Caco-2 (cell line): ENCODE results near the gene SPATA31D1. TPM values are rescaled to one million over a fixed set of nuclear protein-coding genes. Genes with fewer than 3 reads are reported as not detected.

Source experiments
- BruUV-seq: library from RNA; stranded (reverse); fragments of 400-500 nt; replicated peaks from 2 replicates; lab custom pipeline; 2021; lab: Mats Ljungman, UMichigan
- CTCF ChIA-PET: fragments of 300-600 bp; sonication (Branson Sonifier 250); formaldehyde crosslinking; loops from one replicate; lab custom pipeline; 2022; ENCODE audit warnings: antibody characterized with exemption; lab: Charles Lee
- POLR2A ChIA-PET: fragments of 300-600 bp; sonication (Branson Sonifier 250); formaldehyde crosslinking; loops from one replicate; lab custom pipeline; 2022; ENCODE audit warnings: antibody characterized with exemption; lab: Charles Lee
- DNase-seq, 2 experiments: peaks; one replicate each; pipeline versions ENCODE4 v3.0.0 to v3.0.0-alpha.2; 2020 to 2022
- H3K27me3 ChIP-seq: replicated peaks from 2 replicates; pipeline ENCODE4 v1.6.0; 2011; ENCODE audit warnings: low read length; ENCODE audit not compliant: control insufficient read depth, insufficient read depth
- H3K36me3 ChIP-seq: 2 replicates; pipeline ENCODE4 v1.5.1; 2011; ENCODE audit warnings: low read length; ENCODE audit not compliant: control insufficient read depth, insufficient read depth
- H3K4me1 ChIP-seq: fragments of 250-450 bp; sonication (Bioruptor Pico); 2 replicates; pipeline ENCODE4 v1.5.1; 2020; ENCODE audit warnings: mild to moderate bottlenecking
- H3K4me3 ChIP-seq: 2 replicates; pipeline ENCODE4 v1.5.1; 2011; ENCODE audit warnings: low read depth, mild to moderate bottlenecking, control low read depth, low read length
- H3K9me3 ChIP-seq: fragments of 250-450 bp; sonication (Bioruptor Pico); 2 replicates; pipeline ENCODE4 v1.5.1; 2020; ENCODE audit warnings: mild to moderate bottlenecking, moderate library complexity
- H3K27ac Mint-ChIP-seq: one replicate; pipeline ENCODE4 v1.8.0; 2022; ENCODE audit warnings: mixed read lengths; ENCODE audit not compliant: unreplicated experiment
- H3K27me3 Mint-ChIP-seq: one replicate; pipeline ENCODE4 v1.8.0; 2022; ENCODE audit warnings: mixed read lengths; ENCODE audit not compliant: insufficient read depth, unreplicated experiment
- H3K36me3 Mint-ChIP-seq: one replicate; pipeline ENCODE4 v1.8.0; 2022; ENCODE audit warnings: mild to moderate bottlenecking, mixed read lengths; ENCODE audit not compliant: insufficient read depth, unreplicated experiment
- H3K4me1 Mint-ChIP-seq: one replicate; pipeline ENCODE4 v1.8.0; 2022; ENCODE audit warnings: low read depth, mixed read lengths; ENCODE audit not compliant: unreplicated experiment
- H3K4me3 Mint-ChIP-seq: one replicate; pipeline ENCODE4 v1.8.0; 2022; ENCODE audit warnings: mild to moderate bottlenecking, moderate library complexity, mixed read lengths; ENCODE audit not compliant: unreplicated experiment
- H3K9me3 Mint-ChIP-seq: one replicate; pipeline ENCODE4 v1.8.0; 2022; ENCODE audit warnings: mixed read lengths; ENCODE audit not compliant: unreplicated experiment
- intact Hi-C: fragments of 100-400 bp; cut with micrococcal nuclease; formaldehyde crosslinking; loops from one replicate; pipeline ENCODE4 v1.10.0; 2022; ENCODE audit not compliant: unreplicated experiment
- total RNA-seq: library from RNA; stranded (reverse); gene quantifications from 2 replicates; pipeline ENCODE4 v1.2.3, GENCODE V29; 2022
- TF ChIP-seq, protein P1 (sequence below), 2 experiments: fragments of 200-600 bp in 1 of 2; IDR thresholded peaks; 1 replicate in 1 of 2; 2 replicates in 1 of 2; pipeline versions ENCODE4 v1.5.1 to v1.8.0; 2011 to 2022; ENCODE audit warnings: antibody characterized with exemption in 1 of 2, control low read depth in 1 of 2, inconsistent platforms in 1 of 2, low read depth in 1 of 2, low read length in 1 of 2, mild to moderate bottlenecking in 1 of 2, moderate library complexity in 1 of 2; ENCODE audit not compliant: insufficient read depth in 1 of 2, severe bottlenecking in 1 of 2, unreplicated experiment in 1 of 2

The SPATA31D1 gene
- total RNA-seq, 1 experiment from 2014 or later, result not detected

DNA sequence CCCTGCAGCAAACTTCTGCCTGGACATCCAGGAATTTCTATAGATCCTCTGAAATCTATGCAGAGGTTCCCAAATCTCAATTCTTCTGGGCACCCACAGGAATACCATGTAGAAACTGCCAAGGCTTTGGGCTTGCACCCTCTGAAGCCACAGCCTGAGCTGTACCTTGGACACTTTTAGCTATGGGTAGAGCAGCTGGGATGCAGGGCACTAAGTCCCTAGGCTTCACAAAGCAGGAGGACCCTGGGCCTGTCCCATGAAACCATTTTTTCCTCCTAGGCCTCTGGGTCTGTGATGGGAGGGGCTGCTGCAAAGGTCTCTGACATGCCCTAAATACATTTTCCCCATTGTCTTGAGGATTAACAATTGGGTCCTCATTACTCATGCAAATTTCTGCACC, 32.9 kb upstream of the SPATA31D1 start:
- H3K4me3 Mint-ChIP-seq, result no peak overlapping the region
- no peaks in the 10 kb centered on the region for H3K9me3 ChIP-seq
- H3K4me3 ChIP-seq, result no peak overlapping the region
- H3K27me3 Mint-ChIP-seq, result no peaks in the 10 kb centered on the region
- no TSS peak for BruUV-seq
- H3K27ac Mint-ChIP-seq, result no peak overlapping the region
- TF ChIP-seq, protein P1, sequence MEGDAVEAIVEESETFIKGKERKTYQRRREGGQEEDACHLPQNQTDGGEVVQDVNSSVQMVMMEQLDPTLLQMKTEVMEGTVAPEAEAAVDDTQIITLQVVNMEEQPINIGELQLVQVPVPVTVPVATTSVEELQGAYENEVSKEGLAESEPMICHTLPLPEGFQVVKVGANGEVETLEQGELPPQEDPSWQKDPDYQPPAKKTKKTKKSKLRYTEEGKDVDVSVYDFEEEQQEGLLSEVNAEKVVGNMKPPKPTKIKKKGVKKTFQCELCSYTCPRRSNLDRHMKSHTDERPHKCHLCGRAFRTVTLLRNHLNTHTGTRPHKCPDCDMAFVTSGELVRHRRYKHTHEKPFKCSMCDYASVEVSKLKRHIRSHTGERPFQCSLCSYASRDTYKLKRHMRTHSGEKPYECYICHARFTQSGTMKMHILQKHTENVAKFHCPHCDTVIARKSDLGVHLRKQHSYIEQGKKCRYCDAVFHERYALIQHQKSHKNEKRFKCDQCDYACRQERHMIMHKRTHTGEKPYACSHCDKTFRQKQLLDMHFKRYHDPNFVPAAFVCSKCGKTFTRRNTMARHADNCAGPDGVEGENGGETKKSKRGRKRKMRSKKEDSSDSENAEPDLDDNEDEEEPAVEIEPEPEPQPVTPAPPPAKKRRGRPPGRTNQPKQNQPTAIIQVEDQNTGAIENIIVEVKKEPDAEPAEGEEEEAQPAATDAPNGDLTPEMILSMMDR (IDR thresholded peaks at IDR 0.05; ENCODE audit: insufficient read depth in 1 of 2, low read depth in 1 of 2, low read length in 1 of 2, severe bottlenecking in 1 of 2, unreplicated experiment in 1 of 2), result no peak
- intact Hi-C loops, result no loop called here
- peaks cover 4% of the 10 kb centered on the region for H3K36me3 Mint-ChIP-seq
- POLR2A ChIA-PET, result no interaction called here
- H3K9me3 Mint-ChIP-seq, result peaks cover 19% of the 10 kb centered on the region
- H3K36me3 ChIP-seq, result no peaks in the 10 kb centered on the region
- no peaks in the 10 kb centered on the region for H3K27me3 ChIP-seq
- CTCF ChIA-PET, result no interaction called here
- no peaks in the 10 kb centered on the region for H3K4me1 ChIP-seq
- H3K4me1 Mint-ChIP-seq, result no peaks in the 10 kb centered on the region
- DNase-seq, result no peak

DNA sequence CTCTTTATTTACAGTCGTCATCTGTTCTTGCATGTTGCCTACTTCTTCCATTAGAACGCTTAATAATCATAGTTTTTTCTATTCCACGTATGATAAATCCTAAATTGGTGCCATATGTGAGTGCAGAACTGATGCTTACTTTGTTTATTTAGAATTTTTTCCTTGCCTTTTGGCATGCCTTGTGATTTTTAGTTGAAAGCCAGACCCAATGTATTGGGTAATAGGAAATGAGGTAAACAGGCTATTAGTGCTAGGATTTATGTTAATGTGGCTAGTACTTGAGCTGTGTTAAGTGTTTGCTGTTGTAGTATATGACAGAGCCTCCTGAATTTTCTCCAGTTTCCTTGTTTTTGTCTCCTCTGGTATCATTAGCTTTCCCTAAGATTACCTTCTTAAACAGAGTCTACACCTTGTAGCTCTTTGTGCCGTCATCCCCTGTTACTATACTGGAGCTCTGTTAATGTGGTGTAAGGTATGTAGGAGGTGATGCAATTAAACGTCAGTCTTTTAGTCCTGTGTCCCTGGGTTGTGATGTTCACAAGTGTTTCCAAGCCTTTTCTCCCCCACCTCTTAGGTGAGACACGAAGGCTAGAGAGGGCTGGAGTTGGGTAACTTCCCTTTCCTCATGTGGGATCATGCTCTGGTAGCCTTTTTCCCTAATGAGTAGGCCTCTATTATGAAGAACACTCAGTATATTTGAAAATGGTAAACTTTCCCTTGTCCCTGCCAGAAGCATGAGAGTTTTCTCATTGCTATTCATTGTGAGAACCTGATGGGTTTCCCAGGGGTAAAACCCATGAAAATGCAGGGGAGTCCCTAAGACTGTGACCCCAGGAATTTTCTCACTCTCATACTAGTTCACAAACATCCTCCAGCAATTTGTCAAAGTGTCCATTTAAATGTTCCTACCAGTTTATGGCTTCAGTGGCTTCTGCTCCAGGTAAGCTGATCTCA, 24.1 kb upstream of the SPATA31D1 start:
- no peaks in the 10 kb centered on the region for H3K36me3 Mint-ChIP-seq
- ChIA-PET CTCF (no interaction called here), POLR2A (no interaction called here)
- H3K27ac Mint-ChIP-seq, result no peak overlapping the region
- no peaks in the 10 kb centered on the region for H3K9me3 Mint-ChIP-seq
- no peaks in the 10 kb centered on the region for H3K27me3 ChIP-seq
- TF ChIP-seq, protein P1 (IDR thresholded peaks at IDR 0.05; ENCODE audit: insufficient read depth in 1 of 2, low read depth in 1 of 2, low read length in 1 of 2, severe bottlenecking in 1 of 2, unreplicated experiment in 1 of 2), result no peak
- no peak overlapping the region for H3K4me3 ChIP-seq
- no peaks in the 10 kb centered on the region for H3K4me1 ChIP-seq
- H3K36me3 ChIP-seq, result no peaks in the 10 kb centered on the region
- H3K27me3 Mint-ChIP-seq, result no peaks in the 10 kb centered on the region
- no peaks in the 10 kb centered on the region for H3K4me1 Mint-ChIP-seq
- no peak for DNase-seq
- no TSS peak for BruUV-seq
- no peak overlapping the region for H3K4me3 Mint-ChIP-seq
- no peaks in the 10 kb centered on the region for H3K9me3 ChIP-seq
- intact Hi-C loops, result no loop called here

DNA sequence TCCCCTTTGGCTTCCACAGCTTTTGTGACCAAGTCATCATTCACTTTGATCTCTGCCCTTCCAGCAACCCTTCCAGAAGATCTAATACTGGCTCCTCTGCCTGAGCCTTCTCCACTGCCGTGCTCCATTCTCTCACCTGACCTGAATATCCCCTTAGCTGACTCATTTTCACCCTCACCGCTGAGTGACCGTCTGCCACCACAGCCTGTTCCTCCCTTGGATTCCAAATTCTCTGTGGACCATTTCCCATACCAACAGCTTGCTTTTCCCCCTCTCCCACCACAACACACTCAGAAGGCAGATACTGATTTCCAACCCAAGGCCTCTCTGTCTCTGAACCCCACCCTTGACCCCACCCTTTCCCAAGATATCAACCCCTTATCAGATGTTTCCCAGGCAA, 20.5 kb upstream of the SPATA31D1 start:
- H3K36me3 ChIP-seq, result no peaks in the 10 kb centered on the region
- ChIA-PET CTCF (no interaction called here), POLR2A (no interaction called here)
- H3K4me1 Mint-ChIP-seq, result no peaks in the 10 kb centered on the region
- no peaks in the 10 kb centered on the region for H3K9me3 Mint-ChIP-seq
- H3K4me3 ChIP-seq, result no peak overlapping the region
- H3K27ac Mint-ChIP-seq, result no peak overlapping the region
- H3K27me3 Mint-ChIP-seq, result no peaks in the 10 kb centered on the region
- no peak overlapping the region for H3K4me3 Mint-ChIP-seq
- no peaks in the 10 kb centered on the region for H3K27me3 ChIP-seq
- no peak for DNase-seq
- no peaks in the 10 kb centered on the region for H3K4me1 ChIP-seq
- intact Hi-C loops, result no loop called here
- H3K36me3 Mint-ChIP-seq, result no peaks in the 10 kb centered on the region
- BruUV-seq, result no TSS peak
- H3K9me3 ChIP-seq, result no peaks in the 10 kb centered on the region
- TF ChIP-seq, protein P1 (IDR thresholded peaks at IDR 0.05; ENCODE audit: insufficient read depth in 1 of 2, low read depth in 1 of 2, low read length in 1 of 2, severe bottlenecking in 1 of 2, unreplicated experiment in 1 of 2), result no peak
